HEK293 (cell line): Measurements from ENCODE around the gene EIF3L.

ENCODE experiments used
- IKZF3 ChIP-seq: fragments of 450-650 bp; IDR thresholded peaks from 2 replicates; pipeline ENCODE4 v1.5.0; 2018; ENCODE audit warnings: missing biosample characterization, mild to moderate bottlenecking, missing genetic modification characterization, moderate library complexity
- INSM2 ChIP-seq: fragments of 450-650 bp; formaldehyde crosslinking; IDR thresholded peaks from 2 replicates; pipeline ENCODE4 v1.5.1; 2016; ENCODE audit warnings: missing biosample characterization, missing genetic modification characterization
- KLF7 ChIP-seq: fragments of 450-650 bp; formaldehyde crosslinking; IDR thresholded peaks from 2 replicates; pipeline ENCODE4 v1.5.1; 2016; ENCODE audit warnings: missing biosample characterization, missing genetic modification characterization, borderline replicate concordance
- KLF8 ChIP-seq: fragments of 450-650 bp; formaldehyde crosslinking; IDR thresholded peaks from 2 replicates; pipeline ENCODE4 v1.5.1; 2016; ENCODE audit warnings: missing biosample characterization, missing genetic modification characterization
- KLF9 ChIP-seq: fragments of 450-650 bp; formaldehyde crosslinking; IDR thresholded peaks from 2 replicates; pipeline ENCODE4 v1.5.1; 2016; ENCODE audit warnings: missing biosample characterization, missing genetic modification characterization, low read depth
- OVOL3 ChIP-seq: fragments of 450-650 bp; formaldehyde crosslinking; IDR thresholded peaks from 2 replicates; pipeline ENCODE4 v1.5.1; 2016; ENCODE audit warnings: missing biosample characterization, missing genetic modification characterization
- RBAK ChIP-seq: fragments of 450-650 bp; formaldehyde crosslinking; IDR thresholded peaks from 2 replicates; pipeline ENCODE4 v1.5.1; 2016; ENCODE audit warnings: missing biosample characterization, missing genetic modification characterization
- YY1 ChIP-seq: fragments of 450-650 bp; formaldehyde crosslinking; IDR thresholded peaks from 2 replicates; pipeline ENCODE4 v1.5.1; 2018; ENCODE audit warnings: missing biosample characterization, missing genetic modification characterization
- YY2 ChIP-seq: fragments of 450-650 bp; formaldehyde crosslinking; IDR thresholded peaks from 2 replicates; pipeline ENCODE4 v1.5.1; 2016; ENCODE audit warnings: missing biosample characterization, missing genetic modification characterization
- ZBTB6 ChIP-seq: fragments of 450-650 bp; formaldehyde crosslinking; IDR thresholded peaks from 2 replicates; pipeline ENCODE4 v1.5.1; 2017; ENCODE audit warnings: missing biosample characterization, missing genetic modification characterization
- ZFP69B ChIP-seq: fragments of 450-650 bp; formaldehyde crosslinking; IDR thresholded peaks from 2 replicates; pipeline ENCODE4 v1.5.1; 2016; ENCODE audit warnings: missing biosample characterization, missing genetic modification characterization
- ZIC2 ChIP-seq: fragments of 450-650 bp; formaldehyde crosslinking; IDR thresholded peaks from 2 replicates; pipeline ENCODE4 v1.5.1; 2016; ENCODE audit warnings: missing biosample characterization, missing genetic modification characterization
- ZNF121 ChIP-seq: fragments of 450-650 bp; formaldehyde crosslinking; IDR thresholded peaks from 2 replicates; pipeline ENCODE4 v1.5.1; 2016; ENCODE audit warnings: missing biosample characterization, missing genetic modification characterization
- ZNF138 ChIP-seq: fragments of 450-650 bp; formaldehyde crosslinking; IDR thresholded peaks from 2 replicates; pipeline ENCODE4 v1.5.1; 2016; ENCODE audit warnings: missing biosample characterization, missing genetic modification characterization, borderline replicate concordance
- ZNF140 ChIP-seq: fragments of 450-650 bp; formaldehyde crosslinking; IDR thresholded peaks from 2 replicates; pipeline ENCODE4 v1.5.1; 2016; ENCODE audit warnings: missing biosample characterization, missing genetic modification characterization
- ZNF175 ChIP-seq: fragments of 450-650 bp; formaldehyde crosslinking; IDR thresholded peaks from 2 replicates; pipeline ENCODE4 v1.5.1; 2016; ENCODE audit warnings: missing biosample characterization, missing genetic modification characterization
- ZNF26 ChIP-seq: fragments of 450-650 bp; formaldehyde crosslinking; IDR thresholded peaks from 2 replicates; pipeline ENCODE4 v1.5.1; 2016; ENCODE audit warnings: missing biosample characterization, missing genetic modification characterization
- ZNF391 ChIP-seq: fragments of 450-650 bp; formaldehyde crosslinking; IDR thresholded peaks from 2 replicates; pipeline ENCODE4 v1.5.1; 2016; ENCODE audit warnings: low read depth, missing biosample characterization, missing genetic modification characterization, borderline replicate concordance
- ZNF416 ChIP-seq: fragments of 450-650 bp; formaldehyde crosslinking; IDR thresholded peaks from 2 replicates; pipeline ENCODE4 v1.5.1; 2016; ENCODE audit warnings: missing biosample characterization, missing genetic modification characterization
- ZNF585B ChIP-seq: fragments of 450-650 bp; formaldehyde crosslinking; IDR thresholded peaks from 2 replicates; pipeline ENCODE4 v1.5.1; 2016; ENCODE audit warnings: missing biosample characterization, missing genetic modification characterization
- ZNF596 ChIP-seq: fragments of 450-650 bp; IDR thresholded peaks from 2 replicates; pipeline ENCODE4 v1.5.0; 2018; ENCODE audit warnings: missing biosample characterization, mild to moderate bottlenecking, missing genetic modification characterization, moderate library complexity
- ZNF692 ChIP-seq: fragments of 450-650 bp; formaldehyde crosslinking; IDR thresholded peaks from 2 replicates; pipeline ENCODE4 v1.5.1; 2016; ENCODE audit warnings: missing biosample characterization, missing genetic modification characterization
- ZNF830 ChIP-seq: fragments of 450-650 bp; IDR thresholded peaks from 2 replicates; pipeline ENCODE4 v1.5.0; 2018; ENCODE audit warnings: missing biosample characterization, missing genetic modification characterization, low read depth, mild to moderate bottlenecking, moderate library complexity
- ZNF837 ChIP-seq: fragments of 450-650 bp; formaldehyde crosslinking; IDR thresholded peaks from 2 replicates; pipeline ENCODE4 v1.5.1; 2016; ENCODE audit warnings: missing biosample characterization, missing genetic modification characterization
- ZXDB ChIP-seq: fragments of 450-650 bp; formaldehyde crosslinking; IDR thresholded peaks from 2 replicates; pipeline ENCODE4 v1.5.1; 2016; ENCODE audit warnings: missing biosample characterization, missing genetic modification characterization
- TF ChIP-seq, protein P1 (sequence below): fragments of 450-650 bp; formaldehyde crosslinking; optimal IDR thresholded peaks from 2 replicates; pipeline ENCODE3; 2016; ENCODE audit warnings: missing biosample characterization, mild to moderate bottlenecking, missing genetic modification characterization
- TF ChIP-seq, protein P2 (sequence below): fragments of 450-650 bp; formaldehyde crosslinking; IDR thresholded peaks from 2 replicates; pipeline ENCODE4 v1.5.1; 2016; ENCODE audit warnings: missing biosample characterization, missing genetic modification characterization
- TF ChIP-seq, protein P3 (sequence below): sonication (generic); formaldehyde crosslinking; IDR thresholded peaks from 2 replicates; pipeline ENCODE4 v1.8.1; 2022; ENCODE audit warnings: mild to moderate bottlenecking, moderate library complexity, missing genetic modification reagents

EIF3L gene

DNA sequence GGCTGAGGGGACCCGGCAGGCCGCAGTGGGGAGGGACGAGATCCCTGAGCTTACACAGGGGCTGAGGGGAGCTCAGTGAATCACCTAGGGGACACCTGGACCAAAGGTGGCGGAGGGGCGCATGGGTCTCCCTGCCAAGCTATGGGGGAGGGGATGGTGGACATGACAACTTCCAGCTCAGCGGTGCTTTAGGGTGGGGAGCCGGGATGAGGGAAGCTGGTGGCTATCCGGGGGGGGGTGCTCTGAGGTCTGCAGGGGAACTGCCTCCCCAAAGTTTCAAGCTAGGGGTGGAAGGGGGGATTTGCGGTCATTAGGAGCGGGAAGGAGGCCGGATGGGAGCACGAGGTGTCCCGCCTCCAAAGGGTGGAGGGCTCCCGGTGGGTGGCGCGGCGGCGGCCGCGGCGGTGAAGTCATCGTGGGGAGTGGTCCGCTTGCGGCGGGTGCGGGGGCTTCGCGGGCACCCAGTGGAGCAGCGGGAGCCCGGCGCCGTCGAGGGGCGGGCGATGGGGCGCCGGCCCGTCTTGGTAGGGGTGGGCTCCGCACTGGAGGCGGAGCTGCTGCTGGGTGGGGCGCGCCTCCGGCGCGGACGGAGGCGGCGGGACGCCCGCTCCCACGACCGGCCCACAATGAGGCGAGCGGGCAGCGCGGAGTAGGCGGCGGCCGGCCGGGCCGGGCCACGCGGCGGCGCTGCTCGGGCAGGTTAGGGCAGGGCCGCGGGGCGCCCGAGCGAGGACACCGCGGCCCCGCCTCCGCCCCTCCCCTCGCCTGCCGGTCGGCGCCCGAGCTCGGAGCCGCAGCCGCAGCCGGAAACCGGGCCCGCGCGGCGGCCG lies 56.5 kb downstream of the EIF3L start, which contains the start of gene MICALL1 (continued):
- TF ChIP-seq ZBTB6 (tag by site-specific recombination) (peak; percentile 25; the same call in 1 of the 2 replicates), KLF9 (peak; percentile 49), RBAK (tag by site-specific recombination) (no peak), YY1 (tag by site-specific recombination) (no peak), YY2 (no peak), ZNF175 (tag by site-specific recombination) (no peak), INSM2 (tag by site-specific recombination) (no peak), KLF8 (tag by site-specific recombination) (peak; percentile 90), KLF7 (tag by site-specific recombination) (no peak; the same call in 1 of the 2 replicates), ZNF585B (tag by site-specific recombination) (no peak), ZNF140 (tag by site-specific recombination) (no peak), IKZF3 (tag by site-specific recombination) (peak; percentile 82), OVOL3 (tag by site-specific recombination) (no peak), ZNF416 (tag by site-specific recombination) (no peak), ZNF26 (tag by site-specific recombination) (no peak), ZIC2 (peak; percentile 75), ZNF596 (tag by site-specific recombination) (peak; percentile 77), ZNF121 (no peak), ZNF692 (0 out of 2 replicates have a peak, but pooled peaks have one; percentile 35), ZNF837 (tag by site-specific recombination) (no peak), ZNF830 (tag by site-specific recombination) (no peak), ZNF138 (no peak), ZNF391 (no peak), ZFP69B (0 out of 2 replicates have a peak, but pooled peaks have one; percentile 42), ZXDB (tag by site-specific recombination) (no peak)
- TF ChIP-seq, protein P1, sequence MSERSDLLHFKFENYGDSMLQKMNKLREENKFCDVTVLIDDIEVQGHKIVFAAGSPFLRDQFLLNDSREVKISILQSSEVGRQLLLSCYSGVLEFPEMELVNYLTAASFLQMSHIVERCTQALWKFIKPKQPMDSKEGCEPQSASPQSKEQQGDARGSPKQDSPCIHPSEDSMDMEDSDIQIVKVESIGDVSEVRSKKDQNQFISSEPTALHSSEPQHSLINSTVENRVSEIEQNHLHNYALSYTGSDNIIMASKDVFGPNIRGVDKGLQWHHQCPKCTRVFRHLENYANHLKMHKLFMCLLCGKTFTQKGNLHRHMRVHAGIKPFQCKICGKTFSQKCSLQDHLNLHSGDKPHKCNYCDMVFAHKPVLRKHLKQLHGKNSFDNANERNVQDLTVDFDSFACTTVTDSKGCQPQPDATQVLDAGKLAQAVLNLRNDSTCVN (tag by site-specific recombination) = peak; percentile 78
- TF ChIP-seq, protein P2, sequence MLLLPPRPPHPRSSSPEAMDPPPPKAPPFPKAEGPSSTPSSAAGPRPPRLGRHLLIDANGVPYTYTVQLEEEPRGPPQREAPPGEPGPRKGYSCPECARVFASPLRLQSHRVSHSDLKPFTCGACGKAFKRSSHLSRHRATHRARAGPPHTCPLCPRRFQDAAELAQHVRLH (tag by site-specific recombination) = no peak
- TF ChIP-seq, protein P3, sequence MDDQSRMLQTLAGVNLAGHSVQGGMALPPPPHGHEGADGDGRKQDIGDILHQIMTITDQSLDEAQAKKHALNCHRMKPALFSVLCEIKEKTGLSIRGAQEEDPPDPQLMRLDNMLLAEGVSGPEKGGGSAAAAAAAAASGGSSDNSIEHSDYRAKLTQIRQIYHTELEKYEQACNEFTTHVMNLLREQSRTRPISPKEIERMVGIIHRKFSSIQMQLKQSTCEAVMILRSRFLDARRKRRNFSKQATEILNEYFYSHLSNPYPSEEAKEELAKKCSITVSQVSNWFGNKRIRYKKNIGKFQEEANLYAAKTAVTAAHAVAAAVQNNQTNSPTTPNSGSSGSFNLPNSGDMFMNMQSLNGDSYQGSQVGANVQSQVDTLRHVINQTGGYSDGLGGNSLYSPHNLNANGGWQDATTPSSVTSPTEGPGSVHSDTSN = no peak
